ENCODE results near the gene MMP3. TPM values are rescaled to one million over a fixed set of nuclear protein-coding genes. Genes with fewer than 3 reads are reported as not detected.

MMP3 gene
- total RNA-seq, 2 donors from 2014 or later = 1.1 to 1.6 TPM

DNA sequence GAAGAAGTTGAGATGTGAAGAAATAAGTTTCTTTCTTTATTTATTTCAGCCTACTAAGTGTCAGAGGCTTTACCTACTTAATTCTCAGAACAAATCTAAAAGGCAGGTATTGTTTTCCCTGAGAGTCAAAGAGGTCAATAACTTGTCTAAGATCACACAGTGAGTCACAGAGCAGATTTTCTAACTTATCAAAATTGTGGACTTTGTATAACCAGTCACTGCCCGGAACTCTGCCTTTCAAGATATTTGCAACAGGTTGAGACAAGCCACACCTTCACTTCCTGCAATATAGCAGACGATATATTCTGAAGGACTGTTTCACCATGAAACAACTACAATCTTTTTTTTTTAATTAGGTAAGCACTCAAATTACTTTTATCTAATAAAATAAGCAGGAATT is 10.5 kb upstream of the MMP3 start:
- peak; percentile 25 for DNase-seq
- Histone ChIP-seq H3K27ac (no peak overlapping the region), H3K4me3 (no peak overlapping the region), H3K36me3 (no peaks in the 10 kb centered on the region), H3K27me3 (no peaks in the 10 kb centered on the region), H3K9ac (ENCODE audit: low read depth in 2 of 2, low read length in 2 of 2) (no peak overlapping the region), H3K9me3 (no peaks in the 10 kb centered on the region), H3K4me1 (no peaks in the 10 kb centered on the region)
- TF ChIP-seq, protein P1, sequence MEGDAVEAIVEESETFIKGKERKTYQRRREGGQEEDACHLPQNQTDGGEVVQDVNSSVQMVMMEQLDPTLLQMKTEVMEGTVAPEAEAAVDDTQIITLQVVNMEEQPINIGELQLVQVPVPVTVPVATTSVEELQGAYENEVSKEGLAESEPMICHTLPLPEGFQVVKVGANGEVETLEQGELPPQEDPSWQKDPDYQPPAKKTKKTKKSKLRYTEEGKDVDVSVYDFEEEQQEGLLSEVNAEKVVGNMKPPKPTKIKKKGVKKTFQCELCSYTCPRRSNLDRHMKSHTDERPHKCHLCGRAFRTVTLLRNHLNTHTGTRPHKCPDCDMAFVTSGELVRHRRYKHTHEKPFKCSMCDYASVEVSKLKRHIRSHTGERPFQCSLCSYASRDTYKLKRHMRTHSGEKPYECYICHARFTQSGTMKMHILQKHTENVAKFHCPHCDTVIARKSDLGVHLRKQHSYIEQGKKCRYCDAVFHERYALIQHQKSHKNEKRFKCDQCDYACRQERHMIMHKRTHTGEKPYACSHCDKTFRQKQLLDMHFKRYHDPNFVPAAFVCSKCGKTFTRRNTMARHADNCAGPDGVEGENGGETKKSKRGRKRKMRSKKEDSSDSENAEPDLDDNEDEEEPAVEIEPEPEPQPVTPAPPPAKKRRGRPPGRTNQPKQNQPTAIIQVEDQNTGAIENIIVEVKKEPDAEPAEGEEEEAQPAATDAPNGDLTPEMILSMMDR (IDR thresholded peaks at IDR 0.05) = no peak
- intact Hi-C loops (cut with DNase I) = no loop called here

DNA sequence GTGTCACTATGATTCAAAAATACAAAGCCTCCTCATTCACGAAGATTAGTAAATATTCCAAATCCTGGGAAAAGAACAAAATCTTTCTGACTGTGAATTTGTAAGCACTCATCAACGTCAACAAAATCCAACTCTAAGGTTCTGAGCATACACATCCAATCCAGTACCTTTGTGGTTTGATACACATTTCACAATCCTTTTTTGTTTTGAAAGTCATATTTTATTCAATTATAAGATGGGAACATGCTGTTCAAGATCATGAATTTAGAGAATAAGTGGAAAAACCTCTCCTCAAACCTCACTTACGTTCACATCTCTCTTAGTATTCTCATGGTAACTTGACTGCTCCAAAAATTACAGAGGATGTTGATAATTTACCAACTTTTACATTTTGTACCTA is 9.6 kb upstream of the MMP3 start:
- TF ChIP-seq, protein P1 (IDR thresholded peaks at IDR 0.05) = no peak
- Histone ChIP-seq H3K9ac (ENCODE audit: low read depth in 2 of 2, low read length in 2 of 2) (no peak overlapping the region), H3K4me3 (no peak overlapping the region), H3K9me3 (no peaks in the 10 kb centered on the region), H3K27me3 (no peaks in the 10 kb centered on the region), H3K4me1 (no peaks in the 10 kb centered on the region), H3K27ac (no peak overlapping the region), H3K36me3 (no peaks in the 10 kb centered on the region)
- DNase-seq = no peak
- intact Hi-C loops (cut with DNase I) = no loop called here

GRCh38 chr11:102850973-102851745 is 7.8 kb upstream of the MMP3 start:
- Histone ChIP-seq H3K27ac (no peak overlapping the region), H3K4me1 (no peaks in the 10 kb centered on the region), H3K9ac (ENCODE audit: low read depth in 2 of 2, low read length in 2 of 2) (no peak overlapping the region), H3K27me3 (no peaks in the 10 kb centered on the region), H3K36me3 (no peaks in the 10 kb centered on the region), H3K9me3 (no peaks in the 10 kb centered on the region), H3K4me3 (no peak overlapping the region)
- TF ChIP-seq, protein P1 (IDR thresholded peaks at IDR 0.05) = no peak
- DNase-seq = peak; percentile 20
- intact Hi-C loops (cut with DNase I) = no loop called here

DNA sequence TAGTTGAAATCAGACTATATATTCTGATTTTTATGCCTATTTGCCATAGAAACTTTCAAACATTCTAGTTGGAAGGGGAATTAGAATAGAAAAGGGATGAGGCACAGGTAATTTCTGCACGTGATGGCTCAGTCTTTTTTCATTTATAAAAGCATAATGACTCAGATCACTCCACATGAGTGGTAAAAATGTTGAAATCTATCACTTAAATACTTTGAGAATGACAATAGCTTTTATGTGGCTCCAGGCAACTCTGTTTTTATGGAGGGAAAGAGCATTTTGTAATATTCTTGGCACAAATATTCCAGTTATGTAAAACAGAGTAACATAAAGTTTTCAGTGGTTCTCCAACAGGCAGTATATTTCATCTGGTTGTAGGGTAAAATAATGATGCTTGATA is 5.9 kb upstream of the MMP3 start:
- Histone ChIP-seq H3K4me3 (no peak overlapping the region), H3K9ac (ENCODE audit: low read depth in 2 of 2, low read length in 2 of 2) (no peak overlapping the region), H3K27me3 (no peaks in the 10 kb centered on the region), H3K9me3 (no peaks in the 10 kb centered on the region), H3K27ac (no peak overlapping the region), H3K36me3 (no peaks in the 10 kb centered on the region), H3K4me1 (no peaks in the 10 kb centered on the region)
- intact Hi-C loops (cut with DNase I) = no loop called here
- TF ChIP-seq, protein P1 (IDR thresholded peaks at IDR 0.05) = no peak
- DNase-seq = no peak

DNA sequence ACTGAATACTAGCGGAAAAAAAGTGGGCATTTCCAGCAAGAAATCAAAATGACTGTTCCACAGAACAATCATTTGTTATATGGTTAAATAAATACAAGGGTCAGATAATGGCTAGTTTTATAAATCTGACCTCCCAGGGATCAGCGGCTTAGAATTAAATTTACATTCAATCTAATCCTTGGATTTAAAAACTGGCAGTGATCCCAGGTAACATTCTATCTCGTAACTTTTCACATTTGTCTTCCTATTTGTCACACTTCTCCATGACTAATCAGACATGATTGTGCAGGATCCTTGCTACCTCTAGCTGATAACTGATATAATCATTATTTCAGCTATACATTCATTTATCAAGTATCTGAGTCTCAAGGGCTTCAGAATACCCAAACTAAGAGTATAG is 2.9 kb upstream of the MMP3 start:
- Histone ChIP-seq H3K4me1 (no peaks in the 10 kb centered on the region), H3K27me3 (no peaks in the 10 kb centered on the region), H3K9ac (ENCODE audit: low read depth in 2 of 2, low read length in 2 of 2) (no peak overlapping the region), H3K4me3 (no peak overlapping the region), H3K9me3 (no peaks in the 10 kb centered on the region), H3K27ac (no peak overlapping the region), H3K36me3 (no peaks in the 10 kb centered on the region)
- intact Hi-C loops (cut with DNase I) = no loop called here
- TF ChIP-seq, protein P1 (IDR thresholded peaks at IDR 0.05) = no peak
- no peak for DNase-seq
